ENCODE results near the gene LIPM.

DNA sequence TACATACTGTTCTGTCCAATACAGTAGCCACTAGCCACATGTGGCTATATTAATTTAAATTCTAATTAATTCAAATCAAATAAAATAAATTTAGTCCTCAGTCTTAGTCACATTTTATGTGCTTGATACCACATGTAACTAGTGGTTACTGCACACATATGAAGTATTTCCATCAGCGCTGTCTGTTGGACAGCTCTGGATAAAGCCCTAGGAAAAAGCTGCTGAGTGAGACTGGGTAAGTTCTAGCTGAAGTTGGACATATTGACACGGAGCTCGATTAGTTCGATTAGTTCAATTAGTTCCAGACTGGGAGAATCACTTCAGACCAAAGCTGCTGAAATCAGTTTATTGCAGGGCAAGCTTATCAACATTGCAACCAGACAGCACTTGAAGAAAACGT lies 15.1 kb upstream of the LIPM start:
- TF ChIP-seq, protein P1, sequence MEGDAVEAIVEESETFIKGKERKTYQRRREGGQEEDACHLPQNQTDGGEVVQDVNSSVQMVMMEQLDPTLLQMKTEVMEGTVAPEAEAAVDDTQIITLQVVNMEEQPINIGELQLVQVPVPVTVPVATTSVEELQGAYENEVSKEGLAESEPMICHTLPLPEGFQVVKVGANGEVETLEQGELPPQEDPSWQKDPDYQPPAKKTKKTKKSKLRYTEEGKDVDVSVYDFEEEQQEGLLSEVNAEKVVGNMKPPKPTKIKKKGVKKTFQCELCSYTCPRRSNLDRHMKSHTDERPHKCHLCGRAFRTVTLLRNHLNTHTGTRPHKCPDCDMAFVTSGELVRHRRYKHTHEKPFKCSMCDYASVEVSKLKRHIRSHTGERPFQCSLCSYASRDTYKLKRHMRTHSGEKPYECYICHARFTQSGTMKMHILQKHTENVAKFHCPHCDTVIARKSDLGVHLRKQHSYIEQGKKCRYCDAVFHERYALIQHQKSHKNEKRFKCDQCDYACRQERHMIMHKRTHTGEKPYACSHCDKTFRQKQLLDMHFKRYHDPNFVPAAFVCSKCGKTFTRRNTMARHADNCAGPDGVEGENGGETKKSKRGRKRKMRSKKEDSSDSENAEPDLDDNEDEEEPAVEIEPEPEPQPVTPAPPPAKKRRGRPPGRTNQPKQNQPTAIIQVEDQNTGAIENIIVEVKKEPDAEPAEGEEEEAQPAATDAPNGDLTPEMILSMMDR (optimal IDR thresholded peaks at IDR 0.05 in 1 of 3, IDR thresholded peaks at IDR 0.05 in 1 of 3, conservative IDR thresholded peaks at IDR 0.05 in 1 of 3; ENCODE audit: extremely low read depth in 1 of 3, insufficient read depth in 2 of 3, low read length in 3 of 3): no peak
- TF ChIP-seq EZH2 (IDR thresholded peaks at IDR 0.05; ENCODE audit: low read length): no peak

Data from keratinocyte (primary cell).